ENCODE results near the gene LRMDA. TPM values are rescaled to one million over a fixed set of nuclear protein-coding genes. Genes with fewer than 3 reads are reported as not detected.
A peak's percentile ranks its signal among the peaks of the same experiment; 100 is the strongest.

LRMDA gene
- total RNA-seq, 1 donor, result under 0.01 TPM

DNA sequence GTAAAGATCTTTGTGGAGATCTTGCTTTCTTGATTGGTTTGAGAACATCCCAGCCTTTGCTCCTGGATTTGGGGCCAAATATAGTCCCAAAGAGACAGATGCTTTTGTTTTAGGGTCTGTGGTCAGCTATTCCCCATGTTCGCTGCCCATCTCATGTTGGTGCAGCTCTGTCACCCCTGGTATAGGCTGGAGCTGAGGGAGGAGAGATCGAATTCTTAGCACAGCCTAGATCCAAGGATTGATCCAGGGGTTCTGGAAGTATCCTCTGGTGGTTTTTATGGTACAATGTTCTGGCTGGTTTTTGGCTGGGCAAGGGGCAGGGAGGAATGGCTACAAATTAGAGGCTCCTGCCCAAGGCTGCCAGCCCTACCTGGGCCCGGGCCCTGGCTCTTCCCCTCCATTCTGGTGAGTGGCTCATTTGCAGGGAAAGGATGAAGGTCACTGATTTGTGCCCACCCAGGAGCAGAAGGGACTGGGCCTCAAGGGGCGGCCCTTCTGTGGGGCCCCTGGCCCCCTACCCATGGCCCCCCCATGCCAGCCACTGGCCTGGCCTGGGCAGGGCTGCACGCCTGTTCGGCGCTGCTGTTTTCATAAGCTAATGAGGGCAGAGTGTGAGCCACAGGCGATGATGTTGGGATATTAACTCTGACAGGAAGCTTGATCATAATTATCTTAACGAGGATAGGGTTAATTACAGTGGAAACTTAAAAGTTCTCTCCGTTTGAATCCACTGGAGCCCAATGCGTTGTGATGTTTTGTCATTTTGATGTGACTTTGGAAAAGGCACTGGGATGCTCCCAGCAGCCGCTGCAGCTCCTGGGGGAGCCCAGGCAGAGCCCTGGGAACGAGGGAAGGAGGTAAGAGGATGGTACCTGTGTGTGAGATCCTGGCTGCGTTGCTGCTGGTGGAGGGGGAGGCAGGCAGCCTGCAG, 600.6 kb downstream of the LRMDA start:
- H3K4me3 ChIP-seq (ENCODE audit: low read depth, low read length), result no peak overlapping the region
- TF ChIP-seq, protein P1, sequence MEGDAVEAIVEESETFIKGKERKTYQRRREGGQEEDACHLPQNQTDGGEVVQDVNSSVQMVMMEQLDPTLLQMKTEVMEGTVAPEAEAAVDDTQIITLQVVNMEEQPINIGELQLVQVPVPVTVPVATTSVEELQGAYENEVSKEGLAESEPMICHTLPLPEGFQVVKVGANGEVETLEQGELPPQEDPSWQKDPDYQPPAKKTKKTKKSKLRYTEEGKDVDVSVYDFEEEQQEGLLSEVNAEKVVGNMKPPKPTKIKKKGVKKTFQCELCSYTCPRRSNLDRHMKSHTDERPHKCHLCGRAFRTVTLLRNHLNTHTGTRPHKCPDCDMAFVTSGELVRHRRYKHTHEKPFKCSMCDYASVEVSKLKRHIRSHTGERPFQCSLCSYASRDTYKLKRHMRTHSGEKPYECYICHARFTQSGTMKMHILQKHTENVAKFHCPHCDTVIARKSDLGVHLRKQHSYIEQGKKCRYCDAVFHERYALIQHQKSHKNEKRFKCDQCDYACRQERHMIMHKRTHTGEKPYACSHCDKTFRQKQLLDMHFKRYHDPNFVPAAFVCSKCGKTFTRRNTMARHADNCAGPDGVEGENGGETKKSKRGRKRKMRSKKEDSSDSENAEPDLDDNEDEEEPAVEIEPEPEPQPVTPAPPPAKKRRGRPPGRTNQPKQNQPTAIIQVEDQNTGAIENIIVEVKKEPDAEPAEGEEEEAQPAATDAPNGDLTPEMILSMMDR (IDR thresholded peaks at IDR 0.05; ENCODE audit: insufficient read depth, low read depth, low read length), result no peak

GRCh38 chr10:76032700-76033039, 601.2 kb downstream of the LRMDA start:
- no peak overlapping the region for H3K4me3 ChIP-seq (ENCODE audit: low read depth, low read length)
- TF ChIP-seq, protein P1 (IDR thresholded peaks at IDR 0.05; ENCODE audit: insufficient read depth, low read depth, low read length), result no peak
- DNase-seq (ENCODE audit: low read depth), result no peak

More for the DNA sequence above, 600.6 kb downstream of the LRMDA start:
- DNase-seq (ENCODE audit: low read depth), result no peak

DNA sequence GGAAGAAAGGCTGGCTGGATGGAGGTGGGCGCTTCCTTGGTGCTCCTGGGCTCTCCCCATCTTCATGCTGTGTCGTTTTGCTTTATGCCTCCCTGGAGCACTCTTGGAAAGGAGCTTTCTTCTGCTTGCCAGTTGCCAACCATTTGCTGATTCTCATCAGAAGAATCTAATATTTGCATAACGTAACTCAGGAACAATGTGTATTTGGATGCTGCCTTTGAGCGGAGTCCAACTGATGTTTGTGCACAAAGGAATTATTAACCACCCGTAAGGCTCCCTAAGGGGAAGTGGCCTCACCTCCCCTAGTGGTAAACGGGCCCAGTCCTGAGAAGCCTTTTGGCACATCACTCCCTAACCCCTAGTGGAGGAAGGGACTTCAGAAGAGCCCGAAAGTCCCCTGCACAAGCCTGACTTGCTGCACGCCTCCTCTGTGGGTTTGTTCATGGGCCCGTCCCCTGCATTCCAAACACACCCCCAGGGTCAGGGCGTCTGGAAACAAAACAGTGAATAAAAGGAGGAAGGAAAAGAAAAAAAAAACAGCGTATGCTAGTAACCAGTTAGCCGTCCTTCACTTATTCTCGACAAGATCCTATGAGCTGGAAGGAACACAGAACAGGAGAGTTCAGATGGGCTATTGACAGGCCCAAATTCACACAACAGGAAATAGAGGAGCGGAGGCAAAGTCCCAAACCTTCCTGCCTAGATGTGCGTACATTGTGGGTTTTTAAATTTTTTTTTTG, 602.2 kb downstream of the LRMDA start:
- TF ChIP-seq, protein P1 (IDR thresholded peaks at IDR 0.05; ENCODE audit: insufficient read depth, low read depth, low read length), result no peak
- DNase-seq (ENCODE audit: low read depth), result peak; percentile 9
- no peak overlapping the region for H3K4me3 ChIP-seq (ENCODE audit: low read depth, low read length)

DNA sequence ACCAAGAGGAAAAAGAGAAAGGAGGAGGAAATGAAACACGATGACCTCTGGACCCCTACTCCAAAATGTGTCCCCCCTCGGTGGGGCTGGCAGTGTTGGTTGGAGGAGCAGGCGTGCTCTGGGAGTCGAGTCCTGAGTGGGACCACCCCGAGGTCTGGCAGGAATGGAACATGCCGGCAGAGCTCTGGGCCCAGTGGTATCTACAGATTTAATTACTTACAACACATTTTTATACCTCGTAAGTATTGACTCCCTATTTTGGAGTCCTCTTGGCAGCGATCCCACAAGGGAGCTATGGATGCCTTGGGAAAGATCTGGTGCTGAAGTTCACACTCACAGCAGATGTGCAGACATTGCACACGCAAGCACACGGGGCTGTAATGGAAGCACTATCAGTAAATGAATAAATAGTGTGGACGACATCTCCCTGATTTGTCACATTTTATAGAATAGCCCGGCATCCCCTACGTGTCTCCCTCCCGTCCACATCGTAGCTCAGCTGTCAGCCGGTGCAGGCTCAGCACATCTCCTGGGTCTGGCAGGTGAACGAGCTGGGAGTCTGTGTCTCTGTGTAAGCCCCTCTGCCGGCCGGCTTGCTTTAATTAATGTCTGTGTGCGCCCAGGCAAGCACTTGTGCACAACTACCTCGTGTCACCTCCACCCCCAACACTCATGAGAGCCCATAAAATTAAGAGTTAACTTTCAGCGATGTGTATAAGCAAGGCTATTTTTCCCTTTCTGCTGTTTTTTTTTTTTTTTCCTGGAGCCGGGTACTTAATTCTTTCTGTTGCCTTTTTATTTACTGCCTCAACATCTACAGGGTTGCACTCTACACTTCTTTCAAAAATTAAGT, 603.2 kb downstream of the LRMDA start:
- H3K4me3 ChIP-seq (ENCODE audit: low read depth, low read length), result no peak overlapping the region
- TF ChIP-seq, protein P1 (IDR thresholded peaks at IDR 0.05; ENCODE audit: insufficient read depth, low read depth, low read length), result no peak
- no peak for DNase-seq (ENCODE audit: low read depth)

- TF ChIP-seq, protein P1 (IDR thresholded peaks at IDR 0.05; ENCODE audit: insufficient read depth, low read depth, low read length), result no peak
- no peak for DNase-seq (ENCODE audit: low read depth)
- no peak overlapping the region for H3K4me3 ChIP-seq (ENCODE audit: low read depth, low read length)
Observed at GRCh38 chr10:76035206-76036110, 604.0 kb downstream of the LRMDA start.

All from fibroblast of villous mesenchyme (primary cell).